ENCODE results near the gene WASHC1. TPM values are rescaled to one million over a fixed set of nuclear protein-coding genes. Genes with fewer than 3 reads are reported as not detected.
"Not testable (repeated sequence)": the region's sequence is repeated elsewhere in the genome, so short reads cannot be mapped to it uniquely, and the experiment has no call there.

Gene WASHC1, protein sequence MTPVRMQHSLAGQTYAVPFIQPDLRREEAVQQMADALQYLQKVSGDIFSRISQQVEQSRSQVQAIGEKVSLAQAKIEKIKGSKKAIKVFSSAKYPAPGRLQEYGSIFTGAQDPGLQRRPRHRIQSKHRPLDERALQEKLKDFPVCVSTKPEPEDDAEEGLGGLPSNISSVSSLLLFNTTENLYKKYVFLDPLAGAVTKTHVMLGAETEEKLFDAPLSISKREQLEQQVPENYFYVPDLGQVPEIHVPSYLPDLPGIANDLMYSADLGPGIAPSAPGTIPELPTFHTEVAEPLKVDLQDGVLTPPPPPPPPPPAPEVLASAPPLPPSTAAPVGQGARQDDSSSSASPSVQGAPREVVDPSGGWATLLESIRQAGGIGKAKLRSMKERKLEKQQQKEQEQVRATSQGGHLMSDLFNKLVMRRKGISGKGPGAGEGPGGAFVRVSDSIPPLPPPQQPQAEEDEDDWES
- 10 to 100 TPM; 12.4 to 14.9 TPM for total RNA-seq

- not testable (repeated sequence) for H3K9me3 Mint-ChIP-seq; H3K27me3 Mint-ChIP-seq; ATAC-seq (replicated peaks); H3K36me3 Mint-ChIP-seq (ENCODE audit: low read depth); H3K4me1 Mint-ChIP-seq; H3K4me3 Mint-ChIP-seq; H3K27ac Mint-ChIP-seq
Observed at GRCh38 chr9:29356-29755, at the start of gene WASHC1. WASHC1 (minus strand) TSS chr9:29456; CDS start chr9:24999, 4,457 bp downstream.

GRCh38 chr9:78333-78732, 49.1 kb upstream of the WASHC1 start:
- H3K36me3 Mint-ChIP-seq (ENCODE audit: low read depth); H3K27ac Mint-ChIP-seq; ATAC-seq (replicated peaks); H3K9me3 Mint-ChIP-seq; H3K4me3 Mint-ChIP-seq; H3K4me1 Mint-ChIP-seq; H3K27me3 Mint-ChIP-seq: not testable (repeated sequence)

DNA sequence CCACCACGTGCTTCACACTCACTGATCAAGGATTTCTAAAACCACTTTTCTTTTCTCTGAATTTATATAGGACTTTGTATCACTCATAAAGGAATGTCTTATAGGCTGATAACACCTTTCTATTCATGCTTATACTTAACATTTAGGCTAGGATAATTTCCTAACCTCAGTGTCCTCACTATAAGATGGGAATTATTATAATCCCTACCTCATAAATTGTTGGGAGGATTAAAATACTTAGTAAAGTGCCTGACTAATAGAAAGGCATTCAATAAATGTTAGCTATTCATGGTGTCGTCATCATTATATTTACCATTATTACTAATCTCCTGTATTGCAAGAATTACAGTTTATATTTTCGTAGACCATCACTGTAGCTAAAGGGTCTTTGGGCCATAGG, 47.1 kb upstream of the WASHC1 start:
- not testable (repeated sequence) for H3K9me3 Mint-ChIP-seq; H3K27ac Mint-ChIP-seq; ATAC-seq (replicated peaks); H3K36me3 Mint-ChIP-seq (ENCODE audit: low read depth); H3K27me3 Mint-ChIP-seq; H3K4me3 Mint-ChIP-seq; H3K4me1 Mint-ChIP-seq

DNA sequence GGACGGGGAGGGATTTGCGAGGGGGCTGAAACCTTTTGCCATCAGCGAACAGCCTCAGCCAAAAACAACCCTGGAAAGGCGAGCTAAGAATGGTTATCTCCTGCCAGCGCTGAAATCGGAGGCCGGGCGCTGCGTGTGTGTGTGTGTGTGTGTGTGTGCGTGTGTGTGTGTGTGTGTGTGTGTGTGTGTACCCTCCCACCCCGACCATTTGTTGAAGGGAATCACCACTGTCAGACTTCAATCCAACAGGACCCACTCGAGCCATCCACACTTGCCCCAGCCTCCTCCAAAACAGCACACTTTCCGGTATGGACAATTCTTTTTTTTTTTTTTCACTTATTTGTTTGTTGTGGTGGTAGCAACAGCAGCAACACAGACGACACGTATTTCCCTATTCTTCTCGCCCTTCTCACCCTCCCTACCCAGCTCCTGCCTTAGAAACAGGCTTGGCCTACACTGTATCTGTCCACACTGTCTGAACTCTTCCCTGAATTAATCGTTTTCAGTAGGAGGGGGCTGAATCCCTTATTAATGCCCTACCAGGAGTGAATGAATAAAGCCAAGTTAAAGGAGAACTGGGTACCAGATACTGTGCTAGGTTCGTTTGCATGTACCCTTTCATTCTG, 44.8 kb upstream of the WASHC1 start:
- H3K27ac Mint-ChIP-seq; H3K27me3 Mint-ChIP-seq; ATAC-seq (replicated peaks): not testable (repeated sequence)

GRCh38 chr9:73076-73899, 44.0 kb upstream of the WASHC1 start:
- H3K27me3 Mint-ChIP-seq; H3K27ac Mint-ChIP-seq; H3K4me1 Mint-ChIP-seq; H3K9me3 Mint-ChIP-seq; H3K36me3 Mint-ChIP-seq (ENCODE audit: low read depth): not testable (repeated sequence)
- ATAC-seq (replicated peaks): peak; percentile 50
- peak overlapping the region; percentile 56 for H3K4me3 Mint-ChIP-seq

More for the DNA sequence above, 44.8 kb upstream of the WASHC1 start:
- H3K4me3 Mint-ChIP-seq: peak overlapping the region; percentile 56
- H3K9me3 Mint-ChIP-seq; H3K4me1 Mint-ChIP-seq; H3K36me3 Mint-ChIP-seq (ENCODE audit: low read depth): not testable (repeated sequence)

DNA sequence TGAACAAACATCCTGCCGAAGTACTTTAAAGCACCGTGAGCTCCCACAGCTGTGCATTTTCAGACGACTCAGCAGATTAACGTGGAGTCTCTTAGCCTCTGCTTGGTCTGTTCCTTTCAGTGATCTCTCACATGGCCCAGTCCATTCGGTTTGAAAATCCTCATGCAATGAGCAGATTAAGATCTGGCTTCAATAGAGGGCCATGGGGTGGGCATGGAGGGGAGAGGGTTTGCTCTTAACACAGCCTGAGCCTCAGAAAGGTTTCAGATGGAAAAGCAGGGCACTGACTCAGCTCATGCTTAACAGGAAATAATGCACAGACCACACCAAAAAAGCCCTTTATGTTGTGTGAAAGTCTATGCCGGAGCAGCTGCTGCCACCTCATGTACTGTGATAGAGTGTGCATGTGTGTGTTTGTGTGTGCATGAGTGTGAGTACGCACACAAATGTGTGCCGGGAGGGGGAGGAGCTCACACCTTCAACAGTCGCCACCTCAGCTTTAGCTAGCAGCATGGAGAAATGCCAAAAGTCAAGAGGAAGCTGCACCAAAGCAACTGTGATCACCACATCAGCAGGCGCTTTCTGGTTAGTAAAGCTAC, 33.9 kb upstream of the WASHC1 start:
- not testable (repeated sequence) for H3K9me3 Mint-ChIP-seq

DNA sequence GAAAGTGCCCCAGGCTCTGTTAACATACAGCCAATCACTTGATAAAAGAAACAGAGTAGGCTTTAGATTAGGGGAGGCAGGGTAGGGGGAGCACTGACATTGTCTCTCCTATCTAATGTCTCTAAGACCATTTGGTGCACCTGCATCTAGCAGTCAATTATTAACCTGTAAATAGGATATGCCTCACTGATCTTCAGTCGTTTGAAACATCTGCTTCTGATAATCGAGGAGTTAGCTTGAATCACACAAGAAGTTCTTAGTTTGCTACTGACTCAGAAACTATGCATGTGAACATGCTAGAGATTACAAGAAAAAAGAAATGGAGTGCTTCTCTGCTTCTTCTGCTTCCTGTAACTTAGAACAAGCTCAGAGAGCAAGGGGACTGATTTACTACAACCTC, 23.4 kb upstream of the WASHC1 start:
- H3K36me3 Mint-ChIP-seq (ENCODE audit: low read depth); ATAC-seq (replicated peaks); H3K4me1 Mint-ChIP-seq; H3K27me3 Mint-ChIP-seq; H3K4me3 Mint-ChIP-seq; H3K9me3 Mint-ChIP-seq; H3K27ac Mint-ChIP-seq: not testable (repeated sequence)

More for the DNA sequence above, 33.9 kb upstream of the WASHC1 start:
- ATAC-seq (replicated peaks): peak; percentile 96
- peak overlapping the region; percentile 53 for H3K4me3 Mint-ChIP-seq
- not testable (repeated sequence) for H3K27ac Mint-ChIP-seq; H3K27me3 Mint-ChIP-seq; H3K4me1 Mint-ChIP-seq; H3K36me3 Mint-ChIP-seq (ENCODE audit: low read depth)

GRCh38 chr9:48190-48842, 19.1 kb upstream of the WASHC1 start:
- H3K4me1 Mint-ChIP-seq, H3K4me3 Mint-ChIP-seq: not testable (repeated sequence)

GRCh38 chr9:46639-47271, 17.5 kb upstream of the WASHC1 start:
- not testable (repeated sequence) for H3K9me3 Mint-ChIP-seq; H3K27me3 Mint-ChIP-seq; H3K27ac Mint-ChIP-seq; H3K4me3 Mint-ChIP-seq; H3K36me3 Mint-ChIP-seq (ENCODE audit: low read depth); ATAC-seq (replicated peaks); H3K4me1 Mint-ChIP-seq

More at GRCh38 chr9:48190-48842, 19.1 kb upstream of the WASHC1 start:
- not testable (repeated sequence) for H3K27me3 Mint-ChIP-seq; ATAC-seq (replicated peaks); H3K27ac Mint-ChIP-seq; H3K36me3 Mint-ChIP-seq (ENCODE audit: low read depth); H3K9me3 Mint-ChIP-seq

GRCh38 chr9:46164-46563, 16.9 kb upstream of the WASHC1 start:
- not testable (repeated sequence) for H3K27ac Mint-ChIP-seq; H3K36me3 Mint-ChIP-seq (ENCODE audit: low read depth); H3K4me1 Mint-ChIP-seq; H3K9me3 Mint-ChIP-seq; H3K4me3 Mint-ChIP-seq; ATAC-seq (replicated peaks); H3K27me3 Mint-ChIP-seq

DNA sequence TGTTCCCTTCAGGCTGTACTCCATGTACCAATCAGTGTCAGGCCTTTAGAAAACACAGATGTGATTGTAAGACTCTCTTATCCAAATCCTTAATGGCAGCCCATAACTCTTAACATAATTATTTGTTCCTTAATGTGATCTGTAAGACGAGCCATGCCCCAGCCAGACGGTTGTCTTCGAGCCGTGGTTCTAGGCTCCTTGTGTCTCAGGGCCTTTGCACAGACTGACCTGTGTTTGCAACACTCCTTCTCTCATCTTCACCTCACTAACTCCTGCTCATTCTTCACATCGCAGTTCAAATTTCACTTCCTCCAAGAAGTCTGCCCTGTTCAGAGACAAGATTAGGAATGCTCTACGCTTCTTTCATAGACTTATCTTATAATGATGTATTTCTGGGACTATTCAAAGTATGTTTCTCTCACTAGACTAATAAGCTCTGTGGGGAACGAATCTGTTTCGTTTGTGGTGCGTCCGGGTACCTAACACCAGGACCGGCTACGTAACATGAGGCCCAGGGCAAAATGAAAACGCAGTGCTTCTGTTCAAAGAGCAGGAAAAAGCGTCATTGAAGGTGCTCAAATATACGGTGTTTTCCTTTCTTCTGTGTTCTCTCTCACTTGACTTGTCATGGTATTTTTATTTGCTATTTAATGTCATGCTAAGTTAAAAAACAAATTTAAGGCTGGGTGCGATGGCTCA, 16.1 kb upstream of the WASHC1 start:
- not testable (repeated sequence) for H3K36me3 Mint-ChIP-seq (ENCODE audit: low read depth); H3K27ac Mint-ChIP-seq; H3K27me3 Mint-ChIP-seq; ATAC-seq (replicated peaks); H3K4me1 Mint-ChIP-seq; H3K9me3 Mint-ChIP-seq; H3K4me3 Mint-ChIP-seq

- not testable (repeated sequence) for ATAC-seq (replicated peaks); H3K27me3 Mint-ChIP-seq; H3K4me1 Mint-ChIP-seq; H3K36me3 Mint-ChIP-seq (ENCODE audit: low read depth); H3K4me3 Mint-ChIP-seq; H3K27ac Mint-ChIP-seq; H3K9me3 Mint-ChIP-seq
Observed at GRCh38 chr9:44416-44815, 15.2 kb upstream of the WASHC1 start.

- ATAC-seq (replicated peaks); H3K27ac Mint-ChIP-seq: not testable (repeated sequence)
Observed at GRCh38 chr9:43636-44035, 14.4 kb upstream of the WASHC1 start.

More at GRCh38 chr9:43636-44035, 14.4 kb upstream of the WASHC1 start:
- not testable (repeated sequence) for H3K4me1 Mint-ChIP-seq; H3K4me3 Mint-ChIP-seq; H3K36me3 Mint-ChIP-seq (ENCODE audit: low read depth); H3K27me3 Mint-ChIP-seq; H3K9me3 Mint-ChIP-seq
